Liver (tissue), 3 donors: ENCODE data around the gene NUCB2.

Source experiments
- ATF3 ChIP-seq: IDR thresholded peaks from 2 replicates; pipeline ENCODE4 v1.6.1; 2016; ENCODE audit warnings: antibody characterized with exemption
- CTCF ChIP-seq: fragments of 150-350 bp; IDR thresholded peaks from 2 replicates; pipeline ENCODE4 v1.5.1; 2017; ENCODE audit warnings: improper control_type of control experiment, low read depth, low read length; ENCODE audit not compliant: missing input control
- FOXA1 ChIP-seq: IDR thresholded peaks from 2 replicates; pipeline ENCODE4 v1.6.1; 2016; ENCODE audit warnings: antibody characterized with exemption
- GABPA ChIP-seq, 2 donors: IDR thresholded peaks in 1 of 2; conservative IDR thresholded peaks in 1 of 2; 2 replicates each; pipeline ENCODE4 v1.6.1; 2016; ENCODE audit warnings: antibody characterized with exemption in 2 of 2, mild to moderate bottlenecking in 1 of 2, moderate library complexity in 1 of 2
- HNF4A ChIP-seq, 2 donors: conservative IDR thresholded peaks; 2 replicates each; pipeline ENCODE4 v1.6.1; 2016; ENCODE audit warnings: antibody characterized with exemption in 2 of 2, mild to moderate bottlenecking in 2 of 2
- HNF4G ChIP-seq: IDR thresholded peaks from 2 replicates; pipeline ENCODE4 v1.6.1; 2016; ENCODE audit warnings: antibody characterized with exemption
- JUND ChIP-seq, 2 donors: IDR thresholded peaks; 2 replicates each; pipeline ENCODE4 v1.6.1; 2016; ENCODE audit warnings: antibody characterized with exemption in 2 of 2
- NR2F2 ChIP-seq: IDR thresholded peaks from 2 replicates; pipeline ENCODE4 v1.6.1; 2016; ENCODE audit warnings: antibody characterized with exemption
- RAD21 ChIP-seq, 2 donors: IDR thresholded peaks; 2 replicates each; pipeline ENCODE4 v1.6.1; 2016; ENCODE audit warnings: antibody characterized with exemption in 2 of 2, mild to moderate bottlenecking in 2 of 2
- SP1 ChIP-seq: IDR thresholded peaks from 2 replicates; pipeline ENCODE4 v1.6.1; 2018; ENCODE audit warnings: antibody characterized with exemption, mild to moderate bottlenecking
- TAF1 ChIP-seq: conservative IDR thresholded peaks from 2 replicates; pipeline ENCODE4 v1.6.1; 2016; ENCODE audit warnings: antibody characterized with exemption, mild to moderate bottlenecking
- TF ChIP-seq, protein P1 (sequence below): IDR thresholded peaks from 2 replicates; pipeline ENCODE4 v1.6.1; 2016; ENCODE audit warnings: antibody characterized with exemption, mild to moderate bottlenecking
- TF ChIP-seq, protein P2 (sequence below): IDR thresholded peaks from 2 replicates; pipeline ENCODE4 v1.6.1; 2016; ENCODE audit warnings: antibody characterized with exemption
- TF ChIP-seq, protein P3 (sequence below): IDR thresholded peaks from 2 replicates; pipeline ENCODE4 v1.6.1; 2016; ENCODE audit warnings: antibody characterized with exemption
- donor health status: healthy.
- donor health status: healthy.

DNA sequence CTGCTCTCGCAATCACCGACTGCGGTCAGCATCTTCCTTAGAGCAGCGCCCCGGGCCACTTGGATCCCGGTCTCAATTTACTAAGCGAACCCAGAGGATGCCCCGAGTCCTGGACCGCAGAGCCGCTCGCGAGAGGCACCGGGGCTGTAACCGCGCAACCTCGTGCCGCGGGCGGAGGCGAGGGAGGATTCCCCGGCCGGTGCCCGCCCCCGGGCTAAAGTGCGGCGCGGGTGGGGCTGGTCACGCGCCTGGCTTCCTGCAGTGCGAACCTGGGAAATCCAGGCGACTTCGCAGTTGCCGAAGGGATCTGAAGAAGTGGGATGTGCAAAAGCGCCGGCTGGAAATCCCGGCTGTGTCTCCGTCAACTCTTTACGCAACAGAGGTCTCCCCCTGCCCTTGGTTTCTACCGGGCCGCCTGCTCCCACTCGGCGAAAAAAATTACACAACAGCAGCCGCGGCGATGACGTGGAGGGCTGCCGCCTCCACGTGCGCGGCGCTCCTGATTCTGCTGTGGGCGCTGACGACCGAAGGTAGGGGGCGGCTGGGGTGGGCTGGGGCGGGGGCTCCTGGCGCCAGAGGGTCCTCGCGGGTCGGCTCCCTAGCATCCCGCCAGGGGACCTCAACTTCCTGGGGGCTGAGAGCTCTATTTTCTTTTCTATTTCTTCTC lies 75.1 kb downstream of the NUCB2 start, which contains the start of gene NCR3LG1:
- TF ChIP-seq GABPA (IDR thresholded peaks at IDR 0.05 in 1 of 2, conservative IDR thresholded peaks at IDR 0.05 in 1 of 2), result no peak
- TF ChIP-seq HNF4G, result no peak
- no peak for TF ChIP-seq CTCF
- no peak for TF ChIP-seq ATF3
- no peak for TF ChIP-seq SP1
- TF ChIP-seq, protein P1, sequence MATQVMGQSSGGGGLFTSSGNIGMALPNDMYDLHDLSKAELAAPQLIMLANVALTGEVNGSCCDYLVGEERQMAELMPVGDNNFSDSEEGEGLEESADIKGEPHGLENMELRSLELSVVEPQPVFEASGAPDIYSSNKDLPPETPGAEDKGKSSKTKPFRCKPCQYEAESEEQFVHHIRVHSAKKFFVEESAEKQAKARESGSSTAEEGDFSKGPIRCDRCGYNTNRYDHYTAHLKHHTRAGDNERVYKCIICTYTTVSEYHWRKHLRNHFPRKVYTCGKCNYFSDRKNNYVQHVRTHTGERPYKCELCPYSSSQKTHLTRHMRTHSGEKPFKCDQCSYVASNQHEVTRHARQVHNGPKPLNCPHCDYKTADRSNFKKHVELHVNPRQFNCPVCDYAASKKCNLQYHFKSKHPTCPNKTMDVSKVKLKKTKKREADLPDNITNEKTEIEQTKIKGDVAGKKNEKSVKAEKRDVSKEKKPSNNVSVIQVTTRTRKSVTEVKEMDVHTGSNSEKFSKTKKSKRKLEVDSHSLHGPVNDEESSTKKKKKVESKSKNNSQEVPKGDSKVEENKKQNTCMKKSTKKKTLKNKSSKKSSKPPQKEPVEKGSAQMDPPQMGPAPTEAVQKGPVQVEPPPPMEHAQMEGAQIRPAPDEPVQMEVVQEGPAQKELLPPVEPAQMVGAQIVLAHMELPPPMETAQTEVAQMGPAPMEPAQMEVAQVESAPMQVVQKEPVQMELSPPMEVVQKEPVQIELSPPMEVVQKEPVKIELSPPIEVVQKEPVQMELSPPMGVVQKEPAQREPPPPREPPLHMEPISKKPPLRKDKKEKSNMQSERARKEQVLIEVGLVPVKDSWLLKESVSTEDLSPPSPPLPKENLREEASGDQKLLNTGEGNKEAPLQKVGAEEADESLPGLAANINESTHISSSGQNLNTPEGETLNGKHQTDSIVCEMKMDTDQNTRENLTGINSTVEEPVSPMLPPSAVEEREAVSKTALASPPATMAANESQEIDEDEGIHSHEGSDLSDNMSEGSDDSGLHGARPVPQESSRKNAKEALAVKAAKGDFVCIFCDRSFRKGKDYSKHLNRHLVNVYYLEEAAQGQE, result no peak
- peak; percentile 39 to 57 for TF ChIP-seq HNF4A (conservative IDR thresholded peaks at IDR 0.05)
- no peak for TF ChIP-seq FOXA1
- no peak for TF ChIP-seq RAD21 (IDR thresholded peaks at IDR 0.05)
- TF ChIP-seq, protein P2, sequence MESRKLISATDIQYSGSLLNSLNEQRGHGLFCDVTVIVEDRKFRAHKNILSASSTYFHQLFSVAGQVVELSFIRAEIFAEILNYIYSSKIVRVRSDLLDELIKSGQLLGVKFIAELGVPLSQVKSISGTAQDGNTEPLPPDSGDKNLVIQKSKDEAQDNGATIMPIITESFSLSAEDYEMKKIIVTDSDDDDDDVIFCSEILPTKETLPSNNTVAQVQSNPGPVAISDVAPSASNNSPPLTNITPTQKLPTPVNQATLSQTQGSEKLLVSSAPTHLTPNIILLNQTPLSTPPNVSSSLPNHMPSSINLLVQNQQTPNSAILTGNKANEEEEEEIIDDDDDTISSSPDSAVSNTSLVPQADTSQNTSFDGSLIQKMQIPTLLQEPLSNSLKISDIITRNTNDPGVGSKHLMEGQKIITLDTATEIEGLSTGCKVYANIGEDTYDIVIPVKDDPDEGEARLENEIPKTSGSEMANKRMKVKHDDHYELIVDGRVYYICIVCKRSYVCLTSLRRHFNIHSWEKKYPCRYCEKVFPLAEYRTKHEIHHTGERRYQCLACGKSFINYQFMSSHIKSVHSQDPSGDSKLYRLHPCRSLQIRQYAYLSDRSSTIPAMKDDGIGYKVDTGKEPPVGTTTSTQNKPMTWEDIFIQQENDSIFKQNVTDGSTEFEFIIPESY, result no peak
- TF ChIP-seq, protein P3, sequence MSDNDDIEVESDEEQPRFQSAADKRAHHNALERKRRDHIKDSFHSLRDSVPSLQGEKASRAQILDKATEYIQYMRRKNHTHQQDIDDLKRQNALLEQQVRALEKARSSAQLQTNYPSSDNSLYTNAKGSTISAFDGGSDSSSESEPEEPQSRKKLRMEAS, result peak; percentile 34
- TF ChIP-seq NR2F2, result no peak
- no peak for TF ChIP-seq JUND (IDR thresholded peaks at IDR 0.05)
- no peak for TF ChIP-seq TAF1
